ENCODE data around the gene SLC17A8. TPM values are rescaled to one million over a fixed set of nuclear protein-coding genes. Genes with fewer than 3 reads are reported as not detected.
A peak's percentile ranks its signal among the peaks of the same experiment; 100 is the strongest.

The SLC17A8 gene
- total and polyA plus RNA-seq, 8 donors: 0.16 to 0.18 TPM; not detected in 6

GRCh38 chr12:100326208-100326607 is 30.7 kb upstream of the SLC17A8 start:
- no peaks in the 10 kb centered on the region for H3K27me3 ChIP-seq
- H3K27ac ChIP-seq: no peak overlapping the region
- FAIRE-seq (no peak), DNase-seq (no peak), ATAC-seq (no peak)
- no peaks in the 10 kb centered on the region for H3K9me3 ChIP-seq
- H3K36me3 ChIP-seq: peaks cover 0 to 14% (median 0%) of the 10 kb centered on the region in 3 donors
- H3K4me1 ChIP-seq: no peaks in the 10 kb centered on the region
- intact Hi-C loops (cut with DNase I): no loop called here
- no peak for TF ChIP-seq CTCF (IDR thresholded peaks at IDR 0.05)
- H3K4me3 ChIP-seq: no peak overlapping the region

- WGBS, 2 donors: 92 to 94% methylated on average over 2 of the region's 2 CpGs
- intact Hi-C loops (cut with DNase I): no loop called here
- peaks cover 0 to 17% (median 0%) of the 10 kb centered on the region in 3 donors for H3K36me3 ChIP-seq
- no peak overlapping the region for H3K27ac ChIP-seq
- H3K4me1 ChIP-seq: no peaks in the 10 kb centered on the region
- no peak for TF ChIP-seq CTCF (IDR thresholded peaks at IDR 0.05)
- H3K4me3 ChIP-seq: no peak overlapping the region
- no peak for FAIRE-seq
- no peaks in the 10 kb centered on the region for H3K27me3 ChIP-seq
- no peaks in the 10 kb centered on the region for H3K9me3 ChIP-seq
- no peak for DNase-seq
- no peak for ATAC-seq
Measured at GRCh38 chr12:100329800-100330199, 27.1 kb upstream of the SLC17A8 start.

DNA sequence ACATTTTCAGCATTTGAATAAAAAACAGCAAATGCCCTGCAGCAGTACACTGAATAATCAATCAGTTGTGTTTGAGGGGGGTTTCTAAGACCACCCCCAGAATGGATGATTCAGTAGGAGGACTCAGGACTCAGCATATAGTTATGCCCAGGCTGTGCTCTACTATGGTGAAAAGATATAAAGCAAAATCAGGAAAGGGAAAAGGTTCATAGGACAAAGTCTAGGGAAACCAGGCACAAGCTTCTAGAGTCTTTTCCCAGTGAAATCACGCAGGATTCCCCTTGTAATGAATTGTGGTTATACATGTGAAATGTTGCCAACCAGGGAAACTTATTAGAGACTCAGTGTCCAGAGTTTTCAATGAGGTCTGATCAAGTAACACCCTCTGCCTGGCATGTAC is 25.0 kb upstream of the SLC17A8 start:
- 85 to 90% methylated on average over 1 of the region's 1 CpG for WGBS, 2 donors
- Histone ChIP-seq H3K27ac (no peak overlapping the region), H3K4me3 (no peak overlapping the region), H3K36me3 (peaks cover 0 to 12% (median 0%) of the 10 kb centered on the region in 3 donors), H3K4me1 (peaks cover under 1 to 3% (median 2%) of the 10 kb centered on the region in 3 donors), H3K9me3 (no peaks in the 10 kb centered on the region), H3K27me3 (no peaks in the 10 kb centered on the region)
- TF ChIP-seq CTCF (IDR thresholded peaks at IDR 0.05): no peak
- FAIRE-seq (no peak), DNase-seq (no peak), ATAC-seq (no peak)
- intact Hi-C loops (cut with DNase I): no loop called here

DNA sequence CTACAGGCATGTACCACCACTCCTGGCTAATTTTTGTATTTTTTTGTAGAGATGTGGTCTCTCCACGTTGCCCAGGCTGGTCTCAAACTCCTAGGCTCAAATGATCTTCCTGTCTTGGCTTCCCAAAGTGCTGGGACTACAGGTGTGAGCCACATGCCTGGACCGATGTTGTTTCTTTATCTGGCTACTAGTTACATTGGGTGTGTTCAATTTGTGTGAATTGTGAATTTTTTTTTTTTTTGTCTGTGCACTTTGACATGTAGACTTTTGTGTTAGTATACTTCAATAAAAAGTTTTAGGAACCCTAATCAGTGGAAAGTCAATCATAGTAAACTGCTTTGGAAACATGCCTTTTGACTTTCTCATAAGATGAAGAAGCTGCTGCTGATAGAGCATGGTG is 24.0 kb upstream of the SLC17A8 start:
- FAIRE-seq (no peak), DNase-seq (no peak), ATAC-seq (no peak)
- H3K9me3 ChIP-seq: no peaks in the 10 kb centered on the region
- H3K36me3 ChIP-seq: peaks cover 0 to 12% (median 0%) of the 10 kb centered on the region in 3 donors
- H3K27ac ChIP-seq: no peak overlapping the region
- WGBS, 2 donors: 82 to 83% methylated on average over 2 of the region's 2 CpGs
- H3K4me1 ChIP-seq: peaks cover 7 to 12% (median 11%) of the 10 kb centered on the region in 3 donors
- no peak for TF ChIP-seq CTCF (IDR thresholded peaks at IDR 0.05)
- H3K27me3 ChIP-seq: no peaks in the 10 kb centered on the region
- no peak overlapping the region for H3K4me3 ChIP-seq
- intact Hi-C loops (cut with DNase I): no loop called here

DNA sequence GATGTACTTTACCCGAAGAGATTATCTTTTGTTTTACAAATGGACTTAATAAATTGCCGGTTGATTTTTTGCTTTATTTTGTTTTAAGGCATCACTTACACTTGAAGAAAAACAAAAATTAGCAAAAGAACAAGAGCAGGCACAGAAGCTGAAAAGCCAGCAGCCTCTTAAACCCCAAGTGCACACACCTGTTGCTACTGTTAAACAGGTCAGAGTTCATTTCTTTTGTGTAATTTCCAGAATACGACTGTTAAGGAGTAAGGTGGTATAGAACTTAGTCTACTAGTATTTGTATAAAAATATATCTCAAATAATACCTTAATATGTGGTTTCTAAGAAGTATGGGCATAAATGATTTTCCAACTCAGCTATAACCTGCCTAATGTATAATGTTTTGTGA is 19.6 kb upstream of the SLC17A8 start:
- intact Hi-C loops (cut with DNase I): no loop called here
- Histone ChIP-seq H3K36me3 (peaks cover 0 to 4% (median 0%) of the 10 kb centered on the region in 3 donors), H3K4me1 (peaks cover 7 to 30% (median 22%) of the 10 kb centered on the region in 3 donors), H3K27me3 (no peaks in the 10 kb centered on the region), H3K27ac (peak overlapping the region in 1 of 4 donors; percentile 53), H3K4me3 (no peak overlapping the region), H3K9me3 (no peaks in the 10 kb centered on the region)
- 32 to 39% methylated on average over 3 of the region's 3 CpGs for WGBS, 2 donors
- peak; percentile 33 to 88 (median 76) for ATAC-seq
- no peak for DNase-seq
- TF ChIP-seq CTCF (IDR thresholded peaks at IDR 0.05): no peak
- FAIRE-seq: no peak
